SK-N-SH treated with all-trans-retinoic acid at 6 μM for 48 hours (cell line): ENCODE data around the gene FARS2.

ENCODE experiments used
- ATAC-seq: fragments of 200-7000 bp; cut with Tn5 transposase; 3 replicates; pipeline ENCODE4 v1.9.1; 2020; ENCODE audit warnings: mild to moderate bottlenecking, moderate library complexity
- ARNTL ChIP-seq: fragments of 450-650 bp; formaldehyde crosslinking; IDR thresholded peaks from 2 replicates; pipeline ENCODE4 v1.5.0; 2020; ENCODE audit warnings: low read depth, mild to moderate bottlenecking, moderate library complexity, borderline replicate concordance
- BACH2 ChIP-seq: fragments of 250-450 bp; sonication (Bioruptor Pico); IDR thresholded peaks from 2 replicates; pipeline ENCODE4 v1.9.0; 2021; ENCODE audit warnings: mild to moderate bottlenecking, borderline replicate concordance
- CREB5 ChIP-seq: fragments of 250-450 bp; sonication (Bioruptor Pico); IDR thresholded peaks from 2 replicates; pipeline ENCODE4 v1.5.1; 2020; ENCODE audit warnings: low read depth, mild to moderate bottlenecking, moderate library complexity
- CSDC2 ChIP-seq: fragments of 250-450 bp; sonication (Bioruptor Pico); IDR thresholded peaks from 2 replicates; pipeline ENCODE4 v1.5.0; 2020; ENCODE audit warnings: mild to moderate bottlenecking, moderate library complexity
- CSRNP3 ChIP-seq: fragments of 250-450 bp; sonication (Bioruptor Pico); IDR thresholded peaks from 2 replicates; pipeline ENCODE4 v1.5.1; 2021; ENCODE audit warnings: mild to moderate bottlenecking, moderate library complexity
- ESRRG ChIP-seq: fragments of 250-450 bp; sonication (Bioruptor Pico); IDR thresholded peaks from 2 replicates; pipeline ENCODE4 v1.6.1; 2021; ENCODE audit warnings: mild to moderate bottlenecking
- GLIS3 ChIP-seq: fragments of 250-450 bp; sonication (Bioruptor Pico); IDR thresholded peaks from 2 replicates; pipeline ENCODE4 v1.5.0; 2020; ENCODE audit warnings: mild to moderate bottlenecking, moderate library complexity
- ISL1 ChIP-seq: fragments of 250-450 bp; sonication (Bioruptor Pico); IDR thresholded peaks from 2 replicates; pipeline ENCODE4 v2.1.2; 2022; ENCODE audit warnings: mild to moderate bottlenecking, moderate library complexity
- OSR1 ChIP-seq: fragments of 250-450 bp; sonication (Bioruptor Pico); IDR thresholded peaks from 2 replicates; pipeline ENCODE4 v1.8.0; 2022; ENCODE audit warnings: moderate library complexity, mild to moderate bottlenecking, inconsistent platforms
- PATZ1 ChIP-seq: fragments of 250-450 bp; sonication (Bioruptor Pico); IDR thresholded peaks from 2 replicates; pipeline ENCODE4 v1.8.0; 2020; ENCODE audit warnings: mild to moderate bottlenecking, moderate library complexity, borderline replicate concordance
- POU6F1 ChIP-seq: fragments of 250-450 bp; sonication (Bioruptor Pico); IDR thresholded peaks from 2 replicates; pipeline ENCODE4 v1.8.0; 2021; ENCODE audit warnings: low read depth, mild to moderate bottlenecking, moderate library complexity, borderline replicate concordance
- RARB ChIP-seq: fragments of 250-450 bp; sonication (Bioruptor Pico); IDR thresholded peaks from 2 replicates; pipeline ENCODE4 v1.8.0; 2021; ENCODE audit warnings: mild to moderate bottlenecking, moderate library complexity
- SNAI2 ChIP-seq: fragments of 250-450 bp; sonication (Bioruptor Pico); IDR thresholded peaks from 2 replicates; pipeline ENCODE4 v1.5.0; 2020; ENCODE audit warnings: mild to moderate bottlenecking, moderate library complexity
- TCF4 ChIP-seq: fragments of 250-450 bp; sonication (Bioruptor Pico); IDR thresholded peaks from 2 replicates; pipeline ENCODE4 v1.8.0; 2021; ENCODE audit warnings: mild to moderate bottlenecking, moderate library complexity, borderline replicate concordance
- TOX ChIP-seq: fragments of 250-450 bp; sonication (Bioruptor Pico); IDR thresholded peaks from 2 replicates; pipeline ENCODE4 v1.8.0; 2021; ENCODE audit warnings: mild to moderate bottlenecking, moderate library complexity, borderline replicate concordance
- TSHZ2 ChIP-seq: fragments of 250-450 bp; sonication (Bioruptor Pico); IDR thresholded peaks from 2 replicates; pipeline ENCODE4 v1.5.0; 2020; ENCODE audit warnings: mild to moderate bottlenecking, moderate library complexity
- ZC3H10 ChIP-seq: fragments of 250-450 bp; sonication (Bioruptor Pico); IDR thresholded peaks from 2 replicates; pipeline ENCODE4 v1.5.1; 2021; ENCODE audit warnings: mild to moderate bottlenecking, moderate library complexity
- ZFP3 ChIP-seq: fragments of 250-450 bp; sonication (Bioruptor Pico); IDR thresholded peaks from 2 replicates; pipeline ENCODE4 v1.5.0; 2020; ENCODE audit warnings: mild to moderate bottlenecking, moderate library complexity
- ZFP30 ChIP-seq: fragments of 450-650 bp; formaldehyde crosslinking; IDR thresholded peaks from 2 replicates; pipeline ENCODE4 v1.5.0; 2022; ENCODE audit warnings: mild to moderate bottlenecking, moderate library complexity
- ZNF565 ChIP-seq: fragments of 450-650 bp; formaldehyde crosslinking; conservative IDR thresholded peaks from 2 replicates; pipeline ENCODE4 v1.5.0; 2020; ENCODE audit warnings: low read depth, mild to moderate bottlenecking, moderate library complexity
- ZNF70 ChIP-seq: fragments of 450-650 bp; formaldehyde crosslinking; IDR thresholded peaks from 2 replicates; pipeline ENCODE4 v1.5.0; 2020; ENCODE audit warnings: mild to moderate bottlenecking, moderate library complexity
- ZNF8 ChIP-seq: fragments of 450-650 bp; formaldehyde crosslinking; IDR thresholded peaks from 2 replicates; pipeline ENCODE4 v1.5.0; 2020; ENCODE audit warnings: mild to moderate bottlenecking, moderate library complexity

Gene FARS2

GRCh38 chr6:5718231-5718947, 457.1 kb downstream of the FARS2 start (continued):
- TF ChIP-seq CSRNP3 (CRISPR knock-in tag) (no peak), SNAI2 (no peak)
- TF ChIP-seq, all 23 proteins: peak for 0

- TF ChIP-seq ZNF565 (CRISPR knock-in tag) (no peak), PATZ1 (CRISPR knock-in tag) (no peak), CREB5 (CRISPR knock-in tag) (no peak), ESRRG (CRISPR knock-in tag) (no peak), CSDC2 (CRISPR knock-in tag) (no peak), TSHZ2 (no peak), OSR1 (CRISPR knock-in tag) (no peak), ZC3H10 (CRISPR knock-in tag) (no peak), ISL1 (no peak), ZFP3 (CRISPR knock-in tag) (no peak), GLIS3 (CRISPR knock-in tag) (no peak), ZNF8 (no peak), BACH2 (CRISPR knock-in tag) (no peak), ZNF70 (CRISPR knock-in tag) (no peak)
- ATAC-seq = no peak
Observed at GRCh38 chr6:5723841-5724691, 462.8 kb downstream of the FARS2 start.

GRCh38 chr6:5724911-5725310, 463.6 kb downstream of the FARS2 start:
- ATAC-seq = no peak
- TF ChIP-seq BACH2 (CRISPR knock-in tag) = no peak
- TF ChIP-seq ISL1 = no peak
- TF ChIP-seq ZNF565 (CRISPR knock-in tag) = no peak
- TF ChIP-seq ARNTL (CRISPR knock-in tag) = no peak
- TF ChIP-seq PATZ1 (CRISPR knock-in tag) = no peak
- TF ChIP-seq SNAI2 = no peak
- no peak for TF ChIP-seq OSR1 (CRISPR knock-in tag)
- no peak for TF ChIP-seq POU6F1 (CRISPR knock-in tag)
- no peak for TF ChIP-seq CREB5 (CRISPR knock-in tag)
- no peak for TF ChIP-seq TCF4 (CRISPR knock-in tag)
- no peak for TF ChIP-seq TOX (CRISPR knock-in tag)
- no peak for TF ChIP-seq CSDC2 (CRISPR knock-in tag)
- no peak for TF ChIP-seq ZFP30
- TF ChIP-seq CSRNP3 (CRISPR knock-in tag) = no peak
- no peak for TF ChIP-seq ZFP3 (CRISPR knock-in tag)
- no peak for TF ChIP-seq ZNF8
- TF ChIP-seq RARB (CRISPR knock-in tag) = no peak
